ENCODE measurements around the gene PTPRN. TPM values are rescaled to one million over a fixed set of nuclear protein-coding genes. Genes with fewer than 3 reads are reported as not detected.
A peak's percentile ranks its signal among the peaks of the same experiment; 100 is the strongest.

The PTPRN gene
- total and polyA plus RNA-seq, 9 of the 15 experiments (the other 6 are each of a cell fraction or from before 2014, with no cell fraction given): 0.15 to 2.4 (median 0.43) TPM; not detected in 1

DNA sequence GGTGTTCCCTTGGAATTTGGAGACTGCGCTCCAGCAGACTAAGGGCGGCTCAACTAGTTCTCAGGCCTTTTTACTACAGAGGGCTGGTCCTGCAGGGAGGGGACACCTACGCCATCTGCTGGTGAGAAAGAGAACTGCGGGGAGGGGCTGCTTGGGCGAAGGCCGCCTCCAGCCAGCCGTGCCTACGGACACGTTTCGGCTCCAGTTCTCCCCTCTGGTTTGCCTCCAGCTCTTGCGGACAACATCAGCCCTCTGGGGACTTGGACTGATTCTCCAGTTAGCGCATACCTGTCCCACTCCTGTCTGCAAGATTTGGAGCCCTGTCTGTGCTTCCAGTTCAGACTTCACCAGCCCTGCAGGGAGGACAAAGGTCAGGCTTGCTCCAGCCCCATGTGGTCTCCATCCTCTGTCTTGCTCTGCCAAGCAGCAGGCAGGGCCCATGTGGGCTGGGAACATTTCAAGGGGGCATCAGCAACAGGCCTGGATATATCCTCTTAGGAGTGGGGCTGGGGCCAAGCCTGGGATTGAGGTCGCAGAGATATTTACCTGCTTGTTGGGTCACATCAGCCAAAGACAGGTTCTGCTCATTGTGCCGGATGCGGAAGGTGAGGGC lies 10.3 kb downstream of the PTPRN start (continued):
- TF ChIP-seq, protein P1, sequence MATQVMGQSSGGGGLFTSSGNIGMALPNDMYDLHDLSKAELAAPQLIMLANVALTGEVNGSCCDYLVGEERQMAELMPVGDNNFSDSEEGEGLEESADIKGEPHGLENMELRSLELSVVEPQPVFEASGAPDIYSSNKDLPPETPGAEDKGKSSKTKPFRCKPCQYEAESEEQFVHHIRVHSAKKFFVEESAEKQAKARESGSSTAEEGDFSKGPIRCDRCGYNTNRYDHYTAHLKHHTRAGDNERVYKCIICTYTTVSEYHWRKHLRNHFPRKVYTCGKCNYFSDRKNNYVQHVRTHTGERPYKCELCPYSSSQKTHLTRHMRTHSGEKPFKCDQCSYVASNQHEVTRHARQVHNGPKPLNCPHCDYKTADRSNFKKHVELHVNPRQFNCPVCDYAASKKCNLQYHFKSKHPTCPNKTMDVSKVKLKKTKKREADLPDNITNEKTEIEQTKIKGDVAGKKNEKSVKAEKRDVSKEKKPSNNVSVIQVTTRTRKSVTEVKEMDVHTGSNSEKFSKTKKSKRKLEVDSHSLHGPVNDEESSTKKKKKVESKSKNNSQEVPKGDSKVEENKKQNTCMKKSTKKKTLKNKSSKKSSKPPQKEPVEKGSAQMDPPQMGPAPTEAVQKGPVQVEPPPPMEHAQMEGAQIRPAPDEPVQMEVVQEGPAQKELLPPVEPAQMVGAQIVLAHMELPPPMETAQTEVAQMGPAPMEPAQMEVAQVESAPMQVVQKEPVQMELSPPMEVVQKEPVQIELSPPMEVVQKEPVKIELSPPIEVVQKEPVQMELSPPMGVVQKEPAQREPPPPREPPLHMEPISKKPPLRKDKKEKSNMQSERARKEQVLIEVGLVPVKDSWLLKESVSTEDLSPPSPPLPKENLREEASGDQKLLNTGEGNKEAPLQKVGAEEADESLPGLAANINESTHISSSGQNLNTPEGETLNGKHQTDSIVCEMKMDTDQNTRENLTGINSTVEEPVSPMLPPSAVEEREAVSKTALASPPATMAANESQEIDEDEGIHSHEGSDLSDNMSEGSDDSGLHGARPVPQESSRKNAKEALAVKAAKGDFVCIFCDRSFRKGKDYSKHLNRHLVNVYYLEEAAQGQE (IDR thresholded peaks at IDR 0.05; ENCODE audit: borderline replicate concordance): peak; percentile 79
- TF ChIP-seq, protein P1 (CRISPR knock-in tag; IDR thresholded peaks at IDR 0.05; ENCODE audit: low read depth): no peak
- TF ChIP-seq GTF2F1 (IDR thresholded peaks at IDR 0.05; ENCODE audit: low read depth, low read length) (no peak), MECOM (CRISPR knock-in tag; IDR thresholded peaks at IDR 0.05) (no peak), ZNF764 (CRISPR knock-in tag; IDR thresholded peaks at IDR 0.05; ENCODE audit: low read depth) (no peak)
- TF ChIP-seq, protein P2, sequence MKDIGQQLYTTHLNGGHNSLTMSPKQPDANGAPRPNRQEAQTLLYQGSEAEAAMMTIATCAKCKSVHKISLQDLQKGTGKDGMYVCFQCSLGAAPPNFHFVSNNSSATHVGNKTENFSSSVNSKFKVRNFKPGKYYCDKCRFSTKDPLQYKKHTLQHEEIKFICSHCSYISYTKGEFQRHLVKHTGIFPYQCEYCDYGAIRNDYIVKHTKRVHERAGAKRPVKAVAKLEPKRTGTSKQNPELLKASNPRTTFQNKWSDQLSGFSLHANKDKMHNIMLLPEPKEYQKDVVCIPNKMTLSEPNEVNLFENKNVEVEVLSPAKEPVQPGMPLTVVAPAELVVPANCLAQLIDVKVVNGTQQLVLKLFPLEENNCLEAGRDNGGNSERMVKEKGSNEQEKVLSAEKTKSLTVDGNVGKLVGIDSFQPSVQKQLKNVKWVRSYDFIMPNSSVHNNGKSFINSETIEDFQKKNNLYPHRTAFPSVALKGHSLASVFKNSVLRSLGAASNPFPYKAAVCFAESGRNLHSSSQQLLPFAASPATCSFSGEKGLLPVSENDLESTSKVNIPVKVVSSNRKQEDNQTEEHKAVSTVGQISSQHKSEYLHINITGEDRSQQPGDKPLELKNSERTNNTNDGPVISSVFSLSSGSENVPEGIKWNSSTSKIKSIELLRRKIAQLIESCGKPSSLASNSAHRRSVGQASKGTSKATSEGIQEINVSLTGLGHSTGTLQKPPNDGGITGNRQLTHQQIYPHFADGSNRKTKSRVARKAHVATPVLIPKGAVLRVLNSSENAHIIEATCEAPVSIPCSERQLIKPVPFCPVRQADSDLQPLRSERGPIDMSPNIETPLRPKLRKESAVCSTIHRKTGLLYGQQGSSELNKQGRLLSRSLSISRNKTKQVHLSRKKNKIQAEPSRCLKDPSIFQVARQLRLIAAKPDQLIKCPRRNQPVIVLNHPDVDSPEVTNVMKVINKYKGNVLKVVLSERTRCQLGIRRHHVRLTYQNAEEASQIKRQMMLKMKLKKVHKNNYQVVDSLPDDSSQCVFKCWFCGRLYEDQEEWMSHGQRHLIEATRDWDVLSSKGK (CRISPR knock-in tag; IDR thresholded peaks at IDR 0.05): no peak
